H1 (cell line): ENCODE data around the gene CPT1A. TPM values are rescaled to one million over a fixed set of nuclear protein-coding genes. Genes with fewer than 3 reads are reported as not detected.

Experiments
- BACH1 ChIP-seq: IDR thresholded peaks from 2 replicates; pipeline ENCODE4 v1.6.1; 2012; ENCODE audit warnings: low read length, improper control_type of control experiment
- CTBP2 ChIP-seq: IDR thresholded peaks from 2 replicates; pipeline ENCODE4 v1.7.0; 2011; ENCODE audit warnings: borderline replicate concordance, mild to moderate bottlenecking, moderate library complexity, mixed read lengths, low read length; ENCODE audit not compliant: insufficient read depth, insufficient read length
- NANOG ChIP-seq: IDR thresholded peaks from 2 replicates; pipeline ENCODE4 v1.6.1; 2011; ENCODE audit warnings: low read length, low read depth, mild to moderate bottlenecking, inconsistent platforms; ENCODE audit not compliant: insufficient read depth, poor library complexity, severe bottlenecking
- polyA plus RNA-seq, 7 experiments: library from polyadenylated mRNA; depleted of rRNA in 3 of 7; stranded (reverse) in 5 of 7; unstranded in 2 of 7; fragments of >200 nt in 5 of 7; fragments of 200-250 nt in 2 of 7; gene quantifications; 1 replicate in 5 of 7; 2 replicates in 1 of 7; 4 replicates in 1 of 7; pipeline versions ENCODE4 v1.2.1 to v1.2.3, GENCODE V29; 2011 to 2013; ENCODE audit warnings: missing spikeins in 2 of 7, mixed read lengths in 2 of 7
- total RNA-seq: library from RNA; stranded (reverse); fragmentation: NEBNext Ultra II Directional; extraction: Animal tissue kit (Norgen Biotek cat#: 25700); gene quantifications from 2 replicates; pipeline ENCODE4 v1.2.1, GENCODE V29; 2021
- TF ChIP-seq, protein P1 (sequence below): IDR thresholded peaks from 2 replicates; pipeline ENCODE4 v1.6.1; 2012; ENCODE audit warnings: inconsistent platforms

The CPT1A gene
- total and polyA plus RNA-seq, 2 of the 8 experiments (the other 6 are each of a cell fraction or from before 2014, with no cell fraction given), result 2.9 to 12.2 TPM

DNA sequence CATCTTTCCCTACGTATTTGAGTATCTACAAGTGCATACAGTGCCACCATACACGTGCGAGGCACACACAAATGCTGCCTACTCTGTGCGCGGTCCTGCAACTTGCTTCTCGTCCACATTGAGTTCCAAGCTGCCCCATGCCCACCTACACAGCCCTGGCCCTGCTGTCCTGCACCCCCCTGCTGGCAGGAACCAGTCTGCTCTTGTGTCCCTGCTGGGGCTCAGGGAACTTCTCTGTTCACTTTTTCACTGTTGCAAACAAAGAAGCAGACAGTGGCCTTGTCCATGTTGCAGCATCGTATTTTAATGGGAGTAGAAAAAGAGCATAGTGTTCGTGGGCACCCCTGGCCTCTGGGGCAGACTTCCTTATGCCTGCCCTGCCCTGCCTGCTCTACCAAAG is 14.0 kb downstream of the CPT1A start (continued):
- TF ChIP-seq BACH1 (no peak), NANOG (no peak), CTBP2 (no peak)
- TF ChIP-seq, protein P1, sequence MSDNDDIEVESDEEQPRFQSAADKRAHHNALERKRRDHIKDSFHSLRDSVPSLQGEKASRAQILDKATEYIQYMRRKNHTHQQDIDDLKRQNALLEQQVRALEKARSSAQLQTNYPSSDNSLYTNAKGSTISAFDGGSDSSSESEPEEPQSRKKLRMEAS, result no peak
